Activated CD4-positive, alpha-beta memory T cell treated with anti-CD3 and anti-CD28 coated beads, Interleukin-2, amount 10 ng/mL, durations not matched to agents 7 days and 5 days (primary cell): Measurements from ENCODE around the gene SUOX. TPM values are rescaled to one million over a fixed set of nuclear protein-coding genes. Genes with fewer than 3 reads are reported as not detected.

ENCODE experiments used
- CTCF ChIA-PET: fragments of 350-600 bp; sonication (Branson Sonifier 250); formaldehyde crosslinking; loops from one replicate; lab custom pipeline; 2021; ENCODE audit warnings: antibody characterized with exemption, inconsistent platforms; lab: Charles Lee
- POLR2A ChIA-PET: fragments of 350-600 bp; sonication (Branson Sonifier 250); formaldehyde crosslinking; loops from one replicate; lab custom pipeline; 2021; ENCODE audit warnings: antibody characterized with exemption; lab: Charles Lee
- DNase-seq: peaks from one replicate; pipeline ENCODE4 v3.0.0-alpha.2; 2020
- H3K27ac Mint-ChIP-seq: one replicate; pipeline ENCODE4 v1.8.0; 2021; ENCODE audit warnings: mild to moderate bottlenecking, mixed read lengths
- H3K27me3 Mint-ChIP-seq: one replicate; pipeline ENCODE4 v1.8.0; 2021; ENCODE audit warnings: mixed read lengths
- H3K36me3 Mint-ChIP-seq: one replicate; pipeline ENCODE4 v1.8.0; 2021; ENCODE audit warnings: low read depth, mixed read lengths
- H3K4me1 Mint-ChIP-seq: one replicate; pipeline ENCODE4 v1.8.0; 2021; ENCODE audit warnings: mixed read lengths
- H3K4me3 Mint-ChIP-seq: one replicate; pipeline ENCODE4 v1.8.0; 2021; ENCODE audit warnings: mild to moderate bottlenecking, mixed read lengths
- H3K9me3 Mint-ChIP-seq: one replicate; pipeline ENCODE4 v1.8.0; 2021; ENCODE audit warnings: mixed read lengths
- total RNA-seq, 2 experiments: library from RNA; stranded (reverse); gene quantifications; one replicate each; pipeline ENCODE4 v1.2.3, GENCODE V29; 2021

The SUOX gene
- total RNA-seq, 2 experiments from 2014 or later = 4.2 to 5.3 TPM

DNA sequence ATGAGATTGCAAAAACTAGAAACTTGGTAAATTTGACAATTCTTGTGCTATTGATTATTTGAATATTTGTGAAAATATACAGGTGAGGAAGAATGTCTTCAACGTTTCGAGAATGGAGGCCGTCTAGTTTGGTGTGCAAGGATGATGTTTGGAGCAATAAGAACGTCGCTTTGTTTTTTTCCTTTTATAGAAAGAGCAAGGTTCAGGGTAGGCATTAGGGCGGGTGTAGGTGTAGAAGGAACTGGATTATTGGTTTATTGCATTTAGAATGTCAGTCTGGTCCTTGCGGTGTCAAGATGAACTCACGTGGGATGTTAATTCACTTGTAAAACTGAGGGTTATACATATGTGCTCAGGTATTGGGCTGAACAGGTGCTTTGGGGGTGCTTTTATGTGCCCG, 45.8 kb downstream of the SUOX start:
- Mint-ChIP-seq H3K4me1 (peaks cover 53% of the 10 kb centered on the region), H3K27me3 (no peaks in the 10 kb centered on the region), H3K4me3 (peak overlapping the region; percentile 100), H3K9me3 (no peaks in the 10 kb centered on the region), H3K27ac (peak overlapping the region; percentile 99), H3K36me3 (peaks cover 37% of the 10 kb centered on the region)
- CTCF ChIA-PET = no interaction called here
- DNase-seq = no peak
- POLR2A ChIA-PET = interaction anchor here (5.5 kb wide), 1 partner anchor 74 kb away, joined by 61 read pairs; the partner anchor contains the start of genes RPL41 and ZC3H10

- no peak overlapping the region for H3K4me3 Mint-ChIP-seq
- CTCF ChIA-PET = interaction anchor here (0.5 to 3.1 kb wide), 16 partner anchors 21 to 527 kb away, joined by 3 to 36 read pairs (median 4); partner anchors contain the start of genes ESYT1, PA2G4, RPL41 and SMARCC2
- POLR2A ChIA-PET = interaction anchor here (0.8 to 5.5 kb wide), 6 partner anchors 10 to 307 kb away, joined by 3 to 61 read pairs (median 6); partner anchors contain the start of genes MYL6, PA2G4, RPL41 and ZC3H10
- no peaks in the 10 kb centered on the region for H3K27me3 Mint-ChIP-seq
- peaks cover 37% of the 10 kb centered on the region for H3K36me3 Mint-ChIP-seq
- H3K9me3 Mint-ChIP-seq = no peaks in the 10 kb centered on the region
- H3K27ac Mint-ChIP-seq = peak overlapping the region; percentile 5
- no peak for DNase-seq
- peaks cover 31% of the 10 kb centered on the region for H3K4me1 Mint-ChIP-seq
Observed at GRCh38 chr12:56046027-56046780, 49.1 kb downstream of the SUOX start.

GRCh38 chr12:56053407-56053893, 56.4 kb downstream of the SUOX start:
- no peak overlapping the region for H3K27ac Mint-ChIP-seq
- CTCF ChIA-PET = interaction anchor here (1.0 kb wide), 1 partner anchor 9 kb away, joined by 3 read pairs; no protein-coding TSS in a partner anchor
- POLR2A ChIA-PET = no interaction called here

More at GRCh38 chr12:56053407-56053893, 56.4 kb downstream of the SUOX start:
- H3K4me1 Mint-ChIP-seq = peaks cover 7% of the 10 kb centered on the region
- DNase-seq = no peak
- H3K27me3 Mint-ChIP-seq = peaks cover 2% of the 10 kb centered on the region
- H3K4me3 Mint-ChIP-seq = no peak overlapping the region
- H3K36me3 Mint-ChIP-seq = no peaks in the 10 kb centered on the region
- peaks cover 2% of the 10 kb centered on the region for H3K9me3 Mint-ChIP-seq

Other genes with a start within 250 kb of the SUOX start
- 10 to 100 TPM; 88.3 to 88.6 TPM for gene SARNP, start 179.6 kb upstream of the SUOX start, total RNA-seq
- 10 to 100 TPM; 56.3 to 60.2 TPM for gene ORMDL2, start 179.2 kb upstream of the SUOX start, total RNA-seq
- gene DNAJC14, start 167.7 kb upstream of the SUOX start, total RNA-seq = 10 to 100 TPM; 32.3 to 32.5 TPM
- gene MMP19, start 154.3 kb upstream of the SUOX start, total RNA-seq = not detected
- 10 to 100 TPM; 54.2 to 56.0 TPM for gene PYM1, start 69.4 kb upstream of the SUOX start, total RNA-seq
- gene DGKA, start 66.1 kb upstream of the SUOX start, total RNA-seq = 100 to 1,000 TPM; 427 to 431 TPM
- under 1 TPM; 0.33 to 0.60 TPM for gene PMEL, start 31.2 kb upstream of the SUOX start, total RNA-seq
- gene CDK2, start 30.4 kb upstream of the SUOX start, total RNA-seq = 10 to 100 TPM; 88.9 to 98.9 TPM
- gene RAB5B, start 23.2 kb upstream of the SUOX start, total RNA-seq = 10 to 100 TPM; 70.1 to 71.5 TPM
- gene IKZF4, start 23.8 kb downstream of the SUOX start, total RNA-seq = 10 to 100 TPM; 17.6 to 19.4 TPM
- 10 to 100 TPM; 30.4 to 35.0 TPM for gene RPS26, start 44.6 kb downstream of the SUOX start, total RNA-seq
- 1 to 10 TPM; 2.3 to 2.5 TPM for gene ERBB3, start 82.9 kb downstream of the SUOX start, total RNA-seq
- gene PA2G4, start 107.3 kb downstream of the SUOX start, total RNA-seq = 100 to 1,000 TPM; 242 to 243 TPM
- gene RPL41, start 119.4 kb downstream of the SUOX start, total RNA-seq = 1,000 to 10,000 TPM; 3,981 to 4,002 TPM
- gene ZC3H10, start 121.0 kb downstream of the SUOX start, total RNA-seq = 10 to 100 TPM in 1 of 2 experiments, 1 to 10 TPM in 1; 8.0 to 10.3 TPM
- gene ESYT1, start 131.0 kb downstream of the SUOX start, total RNA-seq = 100 to 1,000 TPM; 266 to 279 TPM
- 10 to 100 TPM; 60.4 to 63.2 TPM for gene MYL6B, start 155.3 kb downstream of the SUOX start, total RNA-seq
- 1,000 to 10,000 TPM; 1,594 to 1,602 TPM for gene MYL6, start 161.1 kb downstream of the SUOX start, total RNA-seq
- gene SMARCC2, start 192.2 kb downstream of the SUOX start, total RNA-seq = 100 to 1,000 TPM; 133 to 137 TPM
- 10 to 100 TPM; 33.8 to 35.2 TPM for gene RNF41, start 224.6 kb downstream of the SUOX start, total RNA-seq
- 10 to 100 TPM; 49.6 to 52.3 TPM for gene NABP2, start 227.1 kb downstream of the SUOX start, total RNA-seq
- 1 to 10 TPM in 1 of 2 experiments, under 1 TPM in 1; 0.80 to 1.2 TPM for gene SLC39A5, start 232.8 kb downstream of the SUOX start, total RNA-seq